Measurements from ENCODE around the gene PTBP3. TPM values are rescaled to one million over a fixed set of nuclear protein-coding genes. Genes with fewer than 3 reads are reported as not detected.

PTBP3 gene
- total RNA-seq, 1 experiment from 2014 or later, result 57.1 TPM

- DNase-seq (ENCODE audit: low spot score), result no peak
- H3K4me1 ChIP-seq (ENCODE audit: insufficient read depth, low read length, poor library complexity, severe bottlenecking), result no peaks in the 10 kb centered on the region
- no peaks in the 10 kb centered on the region for H3K27me3 ChIP-seq (replicated peaks; ENCODE audit: insufficient read depth, low read depth, low read length, poor library complexity)
- no peaks in the 10 kb centered on the region for H3K36me3 ChIP-seq (ENCODE audit: insufficient read depth, low read length, poor library complexity, severe bottlenecking)
- no peak for TF ChIP-seq CTCF (conservative IDR thresholded peaks at IDR 0.05; ENCODE audit: low read depth, low read length)
- no peak for TF ChIP-seq EZH2 (IDR thresholded peaks at IDR 0.05; ENCODE audit: borderline replicate concordance, low read depth, low read length, poor library complexity, severe bottlenecking)
- H3K4me3 ChIP-seq (ENCODE audit: low read depth, low read length, poor library complexity, severe bottlenecking), result no peak overlapping the region
- no peaks in the 10 kb centered on the region for H3K9me3 ChIP-seq (ENCODE audit: low read depth, low read length, poor library complexity, severe bottlenecking)
- H3K27ac ChIP-seq (ENCODE audit: low read depth, low read length, poor library complexity, severe bottlenecking), result no peak overlapping the region
- intact Hi-C loops (cut with micrococcal nuclease; ENCODE audit: unreplicated experiment), result no loop called here
- no TSS peak for BruUV-seq (replicated peaks)
- CTCF ChIA-PET, result no interaction called here
- POLR2A ChIA-PET (ENCODE audit: low non-redundant PET), result no interaction called here
Measured at GRCh38 chr9:112239708-112240107, 93.7 kb downstream of the PTBP3 start.

GRCh38 chr9:112239284-112239683, 94.1 kb downstream of the PTBP3 start:
- H3K27ac ChIP-seq (ENCODE audit: low read depth, low read length, poor library complexity, severe bottlenecking), result no peak overlapping the region
- no peaks in the 10 kb centered on the region for H3K36me3 ChIP-seq (ENCODE audit: insufficient read depth, low read length, poor library complexity, severe bottlenecking)
- no peaks in the 10 kb centered on the region for H3K9me3 ChIP-seq (ENCODE audit: low read depth, low read length, poor library complexity, severe bottlenecking)
- H3K4me3 ChIP-seq (ENCODE audit: low read depth, low read length, poor library complexity, severe bottlenecking), result no peak overlapping the region
- POLR2A ChIA-PET (ENCODE audit: low non-redundant PET), result no interaction called here
- CTCF ChIA-PET, result no interaction called here
- no TSS peak for BruUV-seq (replicated peaks)
- H3K27me3 ChIP-seq (replicated peaks; ENCODE audit: insufficient read depth, low read depth, low read length, poor library complexity), result no peaks in the 10 kb centered on the region
- DNase-seq (ENCODE audit: low spot score), result no peak
- H3K4me1 ChIP-seq (ENCODE audit: insufficient read depth, low read length, poor library complexity, severe bottlenecking), result no peaks in the 10 kb centered on the region
- intact Hi-C loops (cut with micrococcal nuclease; ENCODE audit: unreplicated experiment), result no loop called here
- no peak for TF ChIP-seq CTCF (conservative IDR thresholded peaks at IDR 0.05; ENCODE audit: low read depth, low read length)
- no peak for TF ChIP-seq EZH2 (IDR thresholded peaks at IDR 0.05; ENCODE audit: borderline replicate concordance, low read depth, low read length, poor library complexity, severe bottlenecking)

- H3K27me3 ChIP-seq (replicated peaks; ENCODE audit: insufficient read depth, low read depth, low read length, poor library complexity), result no peaks in the 10 kb centered on the region
- no peaks in the 10 kb centered on the region for H3K4me1 ChIP-seq (ENCODE audit: insufficient read depth, low read length, poor library complexity, severe bottlenecking)
- H3K36me3 ChIP-seq (ENCODE audit: insufficient read depth, low read length, poor library complexity, severe bottlenecking), result no peaks in the 10 kb centered on the region
- TF ChIP-seq EZH2 (IDR thresholded peaks at IDR 0.05; ENCODE audit: borderline replicate concordance, low read depth, low read length, poor library complexity, severe bottlenecking), result no peak
- no peak for TF ChIP-seq CTCF (conservative IDR thresholded peaks at IDR 0.05; ENCODE audit: low read depth, low read length)
- H3K4me3 ChIP-seq (ENCODE audit: low read depth, low read length, poor library complexity, severe bottlenecking), result no peak overlapping the region
- H3K9me3 ChIP-seq (ENCODE audit: low read depth, low read length, poor library complexity, severe bottlenecking), result no peaks in the 10 kb centered on the region
- CTCF ChIA-PET, result no interaction called here
- POLR2A ChIA-PET (ENCODE audit: low non-redundant PET), result no interaction called here
- no peak overlapping the region for H3K27ac ChIP-seq (ENCODE audit: low read depth, low read length, poor library complexity, severe bottlenecking)
- intact Hi-C loops (cut with micrococcal nuclease; ENCODE audit: unreplicated experiment), result no loop called here
- DNase-seq (ENCODE audit: low spot score), result no peak
- no TSS peak for BruUV-seq (replicated peaks)
Measured at GRCh38 chr9:112234779-112235178, 98.6 kb downstream of the PTBP3 start.
